GM10266 (cell line): ENCODE measurements around the gene TAAR2.

Source experiments
- DNase-seq: peaks from one replicate; pipeline ENCODE4 v3.0.0; 2012; ENCODE audit errors: extremely low spot score
- TF ChIP-seq, protein P1 (sequence below): IDR thresholded peaks from 2 replicates; pipeline ENCODE4 v1.5.1; 2012; ENCODE audit warnings: mild to moderate bottlenecking, low read depth; ENCODE audit not compliant: control insufficient read depth, insufficient read depth; ENCODE audit errors: missing control alignments

TAAR2 gene

DNA sequence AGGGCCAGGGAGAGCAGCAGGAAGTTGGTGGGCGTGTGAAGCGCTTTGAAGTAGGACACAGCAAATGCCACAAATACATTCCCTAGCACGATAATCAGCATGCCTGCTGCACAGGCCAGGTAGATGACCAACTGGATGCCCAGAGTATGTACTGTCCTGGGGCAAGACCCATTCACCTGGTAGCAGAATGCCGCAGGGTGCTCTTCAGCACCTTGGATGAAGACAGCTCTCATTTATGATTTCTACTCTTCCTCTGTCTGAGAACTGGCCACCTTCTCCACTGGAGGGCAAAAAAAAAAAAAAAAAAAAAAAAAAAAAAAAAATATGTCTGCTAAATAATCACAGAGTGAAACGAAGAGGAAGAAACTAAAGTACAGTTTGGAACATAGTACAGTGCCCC lies 34.6 kb downstream of the TAAR2 start, which contains the start of gene TAAR5:
Gene TAAR5, minus strand, starts transcription at position 288 of the 400 bp plus-strand sequence. Its CDS starts 55 bp downstream, at position 233.
- no peak for DNase-seq
- TF ChIP-seq, protein P1, sequence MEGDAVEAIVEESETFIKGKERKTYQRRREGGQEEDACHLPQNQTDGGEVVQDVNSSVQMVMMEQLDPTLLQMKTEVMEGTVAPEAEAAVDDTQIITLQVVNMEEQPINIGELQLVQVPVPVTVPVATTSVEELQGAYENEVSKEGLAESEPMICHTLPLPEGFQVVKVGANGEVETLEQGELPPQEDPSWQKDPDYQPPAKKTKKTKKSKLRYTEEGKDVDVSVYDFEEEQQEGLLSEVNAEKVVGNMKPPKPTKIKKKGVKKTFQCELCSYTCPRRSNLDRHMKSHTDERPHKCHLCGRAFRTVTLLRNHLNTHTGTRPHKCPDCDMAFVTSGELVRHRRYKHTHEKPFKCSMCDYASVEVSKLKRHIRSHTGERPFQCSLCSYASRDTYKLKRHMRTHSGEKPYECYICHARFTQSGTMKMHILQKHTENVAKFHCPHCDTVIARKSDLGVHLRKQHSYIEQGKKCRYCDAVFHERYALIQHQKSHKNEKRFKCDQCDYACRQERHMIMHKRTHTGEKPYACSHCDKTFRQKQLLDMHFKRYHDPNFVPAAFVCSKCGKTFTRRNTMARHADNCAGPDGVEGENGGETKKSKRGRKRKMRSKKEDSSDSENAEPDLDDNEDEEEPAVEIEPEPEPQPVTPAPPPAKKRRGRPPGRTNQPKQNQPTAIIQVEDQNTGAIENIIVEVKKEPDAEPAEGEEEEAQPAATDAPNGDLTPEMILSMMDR, result no peak

DNA sequence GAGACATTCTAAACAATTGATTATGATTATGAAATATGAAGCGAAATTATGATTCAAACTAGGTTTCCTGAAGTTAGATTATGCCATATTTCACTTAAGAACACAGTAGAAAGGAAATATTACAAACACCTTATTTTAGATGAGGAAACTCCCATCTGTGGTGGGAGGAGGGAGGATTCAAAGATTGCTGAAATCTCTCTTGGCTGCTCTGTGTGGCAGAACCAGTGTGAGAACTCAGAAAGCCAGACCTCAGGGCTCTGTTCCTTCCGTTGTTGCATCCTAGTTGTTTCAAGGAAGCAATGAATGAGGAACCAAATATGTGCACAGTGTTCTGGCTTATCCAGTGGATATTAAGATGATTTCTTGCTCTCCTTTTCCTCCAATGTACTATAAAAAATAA lies 36.7 kb downstream of the TAAR2 start:
- DNase-seq, result no peak
- TF ChIP-seq, protein P1, result no peak

DNA sequence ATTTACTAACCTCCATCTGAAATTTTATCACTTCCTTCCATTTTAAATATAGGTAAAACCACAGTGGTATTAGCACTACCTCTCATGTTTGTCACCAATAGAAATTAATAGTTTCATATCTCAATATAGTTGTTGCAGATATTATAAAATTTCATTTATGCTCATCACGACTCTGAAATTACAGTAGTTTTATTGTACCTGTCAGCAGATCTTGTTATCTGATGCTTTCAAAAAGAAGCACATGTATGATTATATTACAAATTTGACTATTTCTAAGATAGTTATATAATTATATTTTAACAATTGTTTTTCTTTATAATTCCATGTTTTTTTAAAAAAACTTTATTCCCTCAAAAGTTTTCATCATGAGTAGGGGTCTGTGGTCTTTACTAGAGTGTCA lies 39.4 kb downstream of the TAAR2 start:
- TF ChIP-seq, protein P1, result no peak

DNA sequence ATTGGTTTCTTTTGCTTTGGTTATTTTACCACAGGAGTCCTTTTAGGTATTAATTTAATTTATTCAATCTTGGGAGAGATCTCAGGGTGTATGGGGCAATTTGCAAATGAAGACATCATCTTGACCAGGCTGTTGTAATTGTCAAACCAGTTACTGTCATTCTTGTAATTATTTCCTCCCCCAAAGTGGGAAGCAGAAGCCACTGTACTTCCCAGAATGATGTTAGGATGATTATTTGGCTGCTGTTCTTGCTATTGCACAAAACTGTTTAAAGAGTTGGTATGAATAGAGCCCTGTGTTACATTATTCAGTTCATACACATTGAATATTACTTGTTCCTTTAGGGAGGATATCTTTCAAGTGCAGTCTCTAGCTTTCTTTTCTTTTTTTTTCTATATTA lies 52.3 kb downstream of the TAAR2 start:
- no peak for DNase-seq
- TF ChIP-seq, protein P1, result no peak

More for the DNA sequence above, 39.4 kb downstream of the TAAR2 start:
- no peak for DNase-seq

DNA sequence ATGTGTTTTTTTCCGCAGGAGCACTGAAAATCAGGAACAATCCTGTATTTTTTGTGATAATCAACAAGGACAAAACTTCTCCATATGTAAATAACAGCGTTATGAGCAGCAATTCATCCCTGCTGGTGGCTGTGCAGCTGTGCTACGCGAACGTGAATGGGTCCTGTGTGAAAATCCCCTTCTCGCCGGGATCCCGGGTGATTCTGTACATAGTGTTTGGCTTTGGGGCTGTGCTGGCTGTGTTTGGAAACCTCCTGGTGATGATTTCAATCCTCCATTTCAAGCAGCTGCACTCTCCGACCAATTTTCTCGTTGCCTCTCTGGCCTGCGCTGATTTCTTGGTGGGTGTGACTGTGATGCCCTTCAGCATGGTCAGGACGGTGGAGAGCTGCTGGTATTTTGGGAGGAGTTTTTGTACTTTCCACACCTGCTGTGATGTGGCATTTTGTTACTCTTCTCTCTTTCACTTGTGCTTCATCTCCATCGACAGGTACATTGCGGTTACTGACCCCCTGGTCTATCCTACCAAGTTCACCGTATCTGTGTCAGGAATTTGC lies 53.8 kb downstream of the TAAR2 start, which contains the start of gene TAAR6:
Gene TAAR6, plus strand, starts transcription at position 102 of the 557 bp plus-strand sequence. Its CDS starts 0 bp downstream, at position 102.
- TF ChIP-seq, protein P1, result no peak
- DNase-seq, result no peak

DNA sequence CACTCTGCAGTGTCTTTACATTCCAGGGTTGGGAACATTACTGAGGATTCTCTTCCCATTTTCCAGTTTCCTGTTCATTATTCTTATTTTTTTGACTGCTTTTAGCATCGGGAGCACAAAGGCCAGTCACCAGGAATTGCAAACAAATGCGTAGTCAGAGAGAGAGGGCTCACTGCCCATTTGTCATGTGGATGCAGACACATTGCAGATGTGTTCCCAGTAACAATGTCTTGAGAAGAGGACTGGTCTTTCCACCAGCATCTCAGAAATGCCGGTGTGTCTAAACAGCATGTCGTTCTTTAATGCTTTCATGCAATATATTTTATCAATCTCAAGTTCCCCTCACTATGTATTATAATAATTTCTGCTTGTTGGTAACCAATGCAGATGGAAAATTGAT lies 54.9 kb downstream of the TAAR2 start:
- no peak for DNase-seq
- TF ChIP-seq, protein P1, result no peak

DNA sequence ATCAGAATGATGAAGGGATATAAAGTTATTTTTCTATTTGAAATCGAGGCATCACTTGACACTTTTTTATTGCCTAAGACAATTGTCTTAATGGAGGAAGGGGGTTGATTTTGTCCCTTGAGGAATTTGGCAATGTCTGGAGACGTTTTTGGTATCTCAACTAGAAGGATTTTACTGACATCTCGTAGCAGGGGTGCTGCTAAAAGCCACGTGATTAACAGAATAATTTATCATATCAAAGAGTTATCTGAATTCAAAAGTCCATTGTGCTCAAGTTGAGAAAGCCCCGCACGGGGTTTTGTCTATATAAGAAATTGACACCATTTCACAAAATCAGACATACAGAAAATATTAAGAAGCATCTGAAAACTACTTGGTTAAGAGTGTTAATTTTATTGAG lies 55.5 kb downstream of the TAAR2 start:
- DNase-seq, result no peak
- TF ChIP-seq, protein P1, result no peak
